Neural cell (in vitro differentiated cells): Measurements from ENCODE around the gene SUGCT. TPM values are rescaled to one million over a fixed set of nuclear protein-coding genes. Genes with fewer than 3 reads are reported as not detected.
A peak's percentile ranks its signal among the peaks of the same experiment; 100 is the strongest.

Source experiments
- H2AFZ ChIP-seq: fragments of 200-600, 300-800 bp; sonication (generic), shearing (Covaris generic); 2 replicates; pipeline ENCODE4 v1.6.0; 2014; ENCODE audit warnings: low read depth, mild to moderate bottlenecking, antibody characterized with exemption, low read length, moderate library complexity
- H3F3A ChIP-seq: fragments of 200-600 bp; shearing (Covaris generic); 2 replicates; pipeline ENCODE4 v1.6.1; 2016; ENCODE audit warnings: mild to moderate bottlenecking, moderate library complexity, mixed read lengths, antibody characterized with exemption, low read length; ENCODE audit not compliant: insufficient read depth, poor library complexity, severe bottlenecking
- H3K27ac ChIP-seq: fragments of 200-600, 300-800 bp; sonication (generic), shearing (Covaris generic); 2 replicates; pipeline ENCODE4 v1.5.1; 2014; ENCODE audit warnings: mild to moderate bottlenecking, low read length, moderate library complexity
- H3K27me3 ChIP-seq: fragments of 300-800, 200-600 bp; sonication (generic), shearing (Covaris generic); 2 replicates; pipeline ENCODE4 v1.6.0; 2014; ENCODE audit warnings: mild to moderate bottlenecking, low read depth, low read length, moderate library complexity; ENCODE audit not compliant: insufficient read depth
- H3K36me3 ChIP-seq: fragments of 300-800, 200-600 bp; sonication (generic), shearing (Covaris generic); 2 replicates; pipeline ENCODE4 v1.5.1; 2014; ENCODE audit warnings: mild to moderate bottlenecking, antibody characterized with exemption, low read length, moderate library complexity; ENCODE audit not compliant: insufficient read depth
- H3K4me2 ChIP-seq: fragments of 300-800, 200-600 bp; sonication (generic), shearing (Covaris generic); 2 replicates; pipeline ENCODE4 v1.6.0; 2014; ENCODE audit warnings: mild to moderate bottlenecking, low read length
- H3K4me3 ChIP-seq: fragments of 300-800, 200-600 bp; sonication (generic), shearing (Covaris generic); 2 replicates; pipeline ENCODE4 v1.5.1; 2014; ENCODE audit warnings: mild to moderate bottlenecking, low read length, moderate library complexity
- H3K79me2 ChIP-seq: fragments of 200-600 bp; shearing (Covaris generic); replicated peaks from 2 replicates; pipeline ENCODE4 v1.6.0; 2014; ENCODE audit warnings: mild to moderate bottlenecking, low read length, moderate library complexity; ENCODE audit not compliant: insufficient read depth
- H3K9ac ChIP-seq: fragments of 300-800, 200-600 bp; sonication (generic), shearing (Covaris generic); 2 replicates; pipeline ENCODE4 v1.6.1; 2016; ENCODE audit warnings: mild to moderate bottlenecking, low read length, mixed read lengths
- H3K9me2 ChIP-seq: fragments of 200-600 bp; shearing (Covaris generic); 2 replicates; pipeline ENCODE4 v1.6.1; 2016; ENCODE audit warnings: mild to moderate bottlenecking, low read length, mixed read lengths; ENCODE audit not compliant: insufficient read depth
- H3K9me3 ChIP-seq: fragments of 200-600, 300-800 bp; sonication (generic), shearing (Covaris generic); 2 replicates; pipeline ENCODE4 v1.6.1; 2016; ENCODE audit warnings: mild to moderate bottlenecking, mixed run types, low read length, moderate library complexity, mixed read lengths
- H4K20me1 ChIP-seq: fragments of 200-600 bp; shearing (Covaris generic); 2 replicates; pipeline ENCODE4 v1.6.1; 2016; ENCODE audit warnings: mild to moderate bottlenecking, mixed run types; ENCODE audit not compliant: insufficient read depth
- EP300 ChIP-seq: fragments of 450-650 bp; conservative IDR thresholded peaks from 2 replicates; pipeline ENCODE4 v1.6.1; 2014; ENCODE audit warnings: antibody characterized with exemption, mild to moderate bottlenecking, moderate library complexity; ENCODE audit not compliant: poor library complexity, severe bottlenecking
- EZH2 ChIP-seq: fragments of 200-600, 300-800 bp; shearing (Covaris generic), sonication (generic); IDR thresholded peaks from 2 replicates; pipeline ENCODE4 v1.6.1; 2014; ENCODE audit warnings: antibody characterized with exemption, low read length, borderline replicate concordance, mild to moderate bottlenecking; ENCODE audit not compliant: insufficient read depth, poor library complexity, severe bottlenecking
- MXI1 ChIP-seq: fragments of 450-650 bp; conservative IDR thresholded peaks from 2 replicates; pipeline ENCODE4 v1.6.1; 2014; ENCODE audit warnings: antibody characterized with exemption, mild to moderate bottlenecking; ENCODE audit not compliant: poor library complexity, severe bottlenecking
- POLR2AphosphoS5 ChIP-seq: IDR thresholded peaks from 2 replicates; pipeline ENCODE4 v1.6.1; 2012
- RAD21 ChIP-seq: fragments of 450-650 bp; conservative IDR thresholded peaks from 2 replicates; pipeline ENCODE4 v1.6.1; 2014; ENCODE audit warnings: antibody characterized with exemption, mild to moderate bottlenecking, moderate library complexity
- SMC3 ChIP-seq: fragments of 450-650 bp; conservative IDR thresholded peaks from 2 replicates; pipeline ENCODE4 v1.6.1; 2014; ENCODE audit warnings: antibody characterized with exemption, mild to moderate bottlenecking, moderate library complexity; ENCODE audit not compliant: poor library complexity
- TAF1 ChIP-seq: IDR thresholded peaks from 2 replicates; pipeline ENCODE4 v1.6.1; 2012; ENCODE audit warnings: low read depth
- polyA plus RNA-seq: library from polyadenylated mRNA; depleted of rRNA; stranded (reverse); fragments of >200 nt; gene quantifications from 2 replicates; pipeline ENCODE4 v1.2.3, GENCODE V29; 2014
- TF ChIP-seq, protein P1 (sequence below): IDR thresholded peaks from 2 replicates; pipeline ENCODE4 v1.6.1; 2012; ENCODE audit warnings: borderline replicate concordance
- TF ChIP-seq, protein P2 (sequence below): fragments of 450-650 bp; IDR thresholded peaks from 2 replicates; pipeline ENCODE4 v1.5.1; 2014; ENCODE audit warnings: antibody characterized with exemption, mild to moderate bottlenecking, moderate library complexity; ENCODE audit not compliant: poor library complexity, severe bottlenecking

Gene SUGCT
- polyA plus RNA-seq, 1 donor from 2014 or later: not detected

DNA sequence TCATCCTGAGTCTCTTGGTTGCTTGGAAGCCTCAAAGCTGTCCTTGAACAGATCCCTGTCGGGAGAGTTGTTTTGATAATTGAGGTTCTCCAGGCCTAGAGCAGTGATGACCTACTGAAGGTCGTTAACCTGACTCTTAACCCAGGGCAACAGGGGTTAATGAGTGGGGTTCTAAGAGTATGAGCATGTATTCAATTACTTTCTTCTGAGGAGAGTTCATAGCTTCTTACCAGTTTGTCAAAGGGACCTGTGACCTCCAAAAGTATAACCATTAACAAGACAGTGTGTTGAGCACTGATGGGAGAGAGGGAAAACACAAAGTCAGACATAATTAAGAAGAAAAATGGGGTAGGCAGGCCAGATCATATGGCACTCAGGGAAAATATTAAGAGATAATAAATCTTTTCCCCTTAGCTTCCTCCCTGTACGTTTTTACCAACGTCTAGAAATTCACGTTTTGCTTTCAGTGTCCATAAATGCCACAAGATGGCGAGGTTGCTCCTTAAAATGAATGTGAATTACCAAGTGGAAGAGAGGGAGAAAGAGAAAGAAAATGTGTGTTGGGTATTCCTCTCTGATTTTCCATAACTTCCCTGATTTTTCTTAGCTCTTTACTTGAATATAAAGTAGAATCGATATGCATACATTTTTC, 97.6 kb downstream of the SUGCT start:
- H2AFZ ChIP-seq: no peak overlapping the region
- TF ChIP-seq MXI1: no peak
- no peak for TF ChIP-seq EZH2
- TF ChIP-seq SMC3: peak; percentile 78
- TF ChIP-seq EP300: no peak
- TF ChIP-seq POLR2AphosphoS5: no peak
- TF ChIP-seq, protein P1, sequence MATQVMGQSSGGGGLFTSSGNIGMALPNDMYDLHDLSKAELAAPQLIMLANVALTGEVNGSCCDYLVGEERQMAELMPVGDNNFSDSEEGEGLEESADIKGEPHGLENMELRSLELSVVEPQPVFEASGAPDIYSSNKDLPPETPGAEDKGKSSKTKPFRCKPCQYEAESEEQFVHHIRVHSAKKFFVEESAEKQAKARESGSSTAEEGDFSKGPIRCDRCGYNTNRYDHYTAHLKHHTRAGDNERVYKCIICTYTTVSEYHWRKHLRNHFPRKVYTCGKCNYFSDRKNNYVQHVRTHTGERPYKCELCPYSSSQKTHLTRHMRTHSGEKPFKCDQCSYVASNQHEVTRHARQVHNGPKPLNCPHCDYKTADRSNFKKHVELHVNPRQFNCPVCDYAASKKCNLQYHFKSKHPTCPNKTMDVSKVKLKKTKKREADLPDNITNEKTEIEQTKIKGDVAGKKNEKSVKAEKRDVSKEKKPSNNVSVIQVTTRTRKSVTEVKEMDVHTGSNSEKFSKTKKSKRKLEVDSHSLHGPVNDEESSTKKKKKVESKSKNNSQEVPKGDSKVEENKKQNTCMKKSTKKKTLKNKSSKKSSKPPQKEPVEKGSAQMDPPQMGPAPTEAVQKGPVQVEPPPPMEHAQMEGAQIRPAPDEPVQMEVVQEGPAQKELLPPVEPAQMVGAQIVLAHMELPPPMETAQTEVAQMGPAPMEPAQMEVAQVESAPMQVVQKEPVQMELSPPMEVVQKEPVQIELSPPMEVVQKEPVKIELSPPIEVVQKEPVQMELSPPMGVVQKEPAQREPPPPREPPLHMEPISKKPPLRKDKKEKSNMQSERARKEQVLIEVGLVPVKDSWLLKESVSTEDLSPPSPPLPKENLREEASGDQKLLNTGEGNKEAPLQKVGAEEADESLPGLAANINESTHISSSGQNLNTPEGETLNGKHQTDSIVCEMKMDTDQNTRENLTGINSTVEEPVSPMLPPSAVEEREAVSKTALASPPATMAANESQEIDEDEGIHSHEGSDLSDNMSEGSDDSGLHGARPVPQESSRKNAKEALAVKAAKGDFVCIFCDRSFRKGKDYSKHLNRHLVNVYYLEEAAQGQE: no peak
- no peak for TF ChIP-seq TAF1
- TF ChIP-seq, protein P2, sequence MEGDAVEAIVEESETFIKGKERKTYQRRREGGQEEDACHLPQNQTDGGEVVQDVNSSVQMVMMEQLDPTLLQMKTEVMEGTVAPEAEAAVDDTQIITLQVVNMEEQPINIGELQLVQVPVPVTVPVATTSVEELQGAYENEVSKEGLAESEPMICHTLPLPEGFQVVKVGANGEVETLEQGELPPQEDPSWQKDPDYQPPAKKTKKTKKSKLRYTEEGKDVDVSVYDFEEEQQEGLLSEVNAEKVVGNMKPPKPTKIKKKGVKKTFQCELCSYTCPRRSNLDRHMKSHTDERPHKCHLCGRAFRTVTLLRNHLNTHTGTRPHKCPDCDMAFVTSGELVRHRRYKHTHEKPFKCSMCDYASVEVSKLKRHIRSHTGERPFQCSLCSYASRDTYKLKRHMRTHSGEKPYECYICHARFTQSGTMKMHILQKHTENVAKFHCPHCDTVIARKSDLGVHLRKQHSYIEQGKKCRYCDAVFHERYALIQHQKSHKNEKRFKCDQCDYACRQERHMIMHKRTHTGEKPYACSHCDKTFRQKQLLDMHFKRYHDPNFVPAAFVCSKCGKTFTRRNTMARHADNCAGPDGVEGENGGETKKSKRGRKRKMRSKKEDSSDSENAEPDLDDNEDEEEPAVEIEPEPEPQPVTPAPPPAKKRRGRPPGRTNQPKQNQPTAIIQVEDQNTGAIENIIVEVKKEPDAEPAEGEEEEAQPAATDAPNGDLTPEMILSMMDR: peak; percentile 73
- peak; percentile 76 for TF ChIP-seq RAD21
- H3K4me3 ChIP-seq: no peak overlapping the region
- H3K4me2 ChIP-seq: no peak overlapping the region
- H3K27ac ChIP-seq: no peak overlapping the region
- H3K9ac ChIP-seq: no peak overlapping the region
- no peaks in the 10 kb centered on the region for H3K9me2 ChIP-seq
- no peaks in the 10 kb centered on the region for H3K9me3 ChIP-seq
- no peaks in the 10 kb centered on the region for H3K27me3 ChIP-seq
- no peaks in the 10 kb centered on the region for H3K79me2 ChIP-seq
- H4K20me1 ChIP-seq: no peaks in the 10 kb centered on the region
- no peaks in the 10 kb centered on the region for H3F3A ChIP-seq
- H3K36me3 ChIP-seq: no peaks in the 10 kb centered on the region

DNA sequence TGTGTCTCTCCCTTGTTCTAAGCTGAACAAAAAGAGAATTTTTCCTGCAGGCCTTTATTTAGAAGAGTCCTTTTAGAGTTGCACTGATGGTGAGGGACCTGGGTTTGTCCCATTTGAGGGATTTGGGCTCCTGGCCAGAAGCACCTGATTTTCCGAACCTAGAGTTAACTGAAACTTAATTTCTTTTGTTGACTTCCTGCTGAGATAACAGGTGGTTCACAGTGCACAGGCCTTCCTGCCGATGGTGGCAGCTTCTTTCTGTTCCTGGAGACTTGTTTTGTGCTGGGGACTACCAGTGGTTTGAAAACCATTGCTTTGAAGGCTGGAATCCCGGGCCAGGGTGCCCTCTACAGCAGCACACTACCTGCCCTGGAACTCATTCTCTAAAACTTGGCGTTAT, 99.2 kb downstream of the SUGCT start:
- Histone ChIP-seq H3K4me2 (no peak overlapping the region), H3K4me3 (no peak overlapping the region), H3K27me3 (no peaks in the 10 kb centered on the region), H2AFZ (no peak overlapping the region), H3K9me2 (no peaks in the 10 kb centered on the region), H3K79me2 (no peaks in the 10 kb centered on the region), H3K27ac (no peak overlapping the region), H4K20me1 (no peaks in the 10 kb centered on the region), H3F3A (no peaks in the 10 kb centered on the region), H3K36me3 (no peaks in the 10 kb centered on the region), H3K9ac (no peak overlapping the region), H3K9me3 (no peaks in the 10 kb centered on the region)
- TF ChIP-seq RAD21 (no peak), MXI1 (no peak), POLR2AphosphoS5 (no peak), EP300 (no peak), SMC3 (no peak), TAF1 (no peak), EZH2 (no peak)
- TF ChIP-seq, protein P2: no peak
- TF ChIP-seq, protein P1: no peak
